Measurements from ENCODE around the gene C14orf132.

The C14orf132 gene

GRCh38 chr14:96134508-96134907 is 95.3 kb downstream of the C14orf132 start:
- H3K79me2 ChIP-seq (ENCODE audit: insufficient read depth, low read depth): no peaks in the 10 kb centered on the region
- H3K4me3 ChIP-seq (IDR thresholded peaks at IDR 0.05; ENCODE audit: insufficient read depth, low read depth, low read length): no peak overlapping the region
- H3K4me1 ChIP-seq (ENCODE audit: low read depth, poor library complexity, severe bottlenecking): no peaks in the 10 kb centered on the region
- TF ChIP-seq, protein P1, sequence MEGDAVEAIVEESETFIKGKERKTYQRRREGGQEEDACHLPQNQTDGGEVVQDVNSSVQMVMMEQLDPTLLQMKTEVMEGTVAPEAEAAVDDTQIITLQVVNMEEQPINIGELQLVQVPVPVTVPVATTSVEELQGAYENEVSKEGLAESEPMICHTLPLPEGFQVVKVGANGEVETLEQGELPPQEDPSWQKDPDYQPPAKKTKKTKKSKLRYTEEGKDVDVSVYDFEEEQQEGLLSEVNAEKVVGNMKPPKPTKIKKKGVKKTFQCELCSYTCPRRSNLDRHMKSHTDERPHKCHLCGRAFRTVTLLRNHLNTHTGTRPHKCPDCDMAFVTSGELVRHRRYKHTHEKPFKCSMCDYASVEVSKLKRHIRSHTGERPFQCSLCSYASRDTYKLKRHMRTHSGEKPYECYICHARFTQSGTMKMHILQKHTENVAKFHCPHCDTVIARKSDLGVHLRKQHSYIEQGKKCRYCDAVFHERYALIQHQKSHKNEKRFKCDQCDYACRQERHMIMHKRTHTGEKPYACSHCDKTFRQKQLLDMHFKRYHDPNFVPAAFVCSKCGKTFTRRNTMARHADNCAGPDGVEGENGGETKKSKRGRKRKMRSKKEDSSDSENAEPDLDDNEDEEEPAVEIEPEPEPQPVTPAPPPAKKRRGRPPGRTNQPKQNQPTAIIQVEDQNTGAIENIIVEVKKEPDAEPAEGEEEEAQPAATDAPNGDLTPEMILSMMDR (conservative IDR thresholded peaks at IDR 0.05; ENCODE audit: low read depth, low read length): no peak
- no peak overlapping the region for H2AFZ ChIP-seq (ENCODE audit: low read depth)
- no peak overlapping the region for H3K9ac ChIP-seq
- H4K20me1 ChIP-seq (ENCODE audit: insufficient read depth): no peaks in the 10 kb centered on the region
- no peak overlapping the region for H3K27ac ChIP-seq
- no peak overlapping the region for H3K4me2 ChIP-seq
- H3K27me3 ChIP-seq (ENCODE audit: insufficient read depth, low read depth): no peaks in the 10 kb centered on the region
- no peaks in the 10 kb centered on the region for H3K36me3 ChIP-seq (ENCODE audit: insufficient read depth)

DNA sequence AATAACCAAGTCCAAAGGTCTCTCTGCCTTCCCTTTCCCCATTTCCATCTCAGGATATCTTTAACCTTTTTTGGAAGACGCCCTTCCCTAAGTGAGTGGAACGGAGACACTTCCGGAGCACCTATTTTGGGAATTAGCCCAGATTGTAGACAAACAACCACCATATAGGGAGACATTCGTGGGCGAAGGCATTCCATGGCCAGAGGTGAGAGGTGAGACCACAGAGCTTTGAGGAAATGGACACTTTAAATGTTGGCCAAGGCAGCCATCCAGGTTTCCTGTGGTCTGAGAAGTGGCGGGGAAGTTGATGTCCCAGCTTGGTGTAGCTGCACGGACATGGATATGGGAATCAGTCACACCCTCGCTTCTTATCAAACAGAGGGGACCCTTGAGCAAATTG is 96.1 kb downstream of the C14orf132 start:
- no peak overlapping the region for H2AFZ ChIP-seq (ENCODE audit: low read depth)
- no peak overlapping the region for H3K4me3 ChIP-seq (IDR thresholded peaks at IDR 0.05; ENCODE audit: insufficient read depth, low read depth, low read length)
- no peaks in the 10 kb centered on the region for H3K36me3 ChIP-seq (ENCODE audit: insufficient read depth)
- H4K20me1 ChIP-seq (ENCODE audit: insufficient read depth): no peaks in the 10 kb centered on the region
- TF ChIP-seq, protein P1 (conservative IDR thresholded peaks at IDR 0.05; ENCODE audit: low read depth, low read length): no peak
- H3K4me1 ChIP-seq (ENCODE audit: low read depth, poor library complexity, severe bottlenecking): no peaks in the 10 kb centered on the region
- no peaks in the 10 kb centered on the region for H3K27me3 ChIP-seq (ENCODE audit: insufficient read depth, low read depth)
- no peak overlapping the region for H3K27ac ChIP-seq
- no peak overlapping the region for H3K4me2 ChIP-seq
- H3K9ac ChIP-seq: no peak overlapping the region
- H3K79me2 ChIP-seq (ENCODE audit: insufficient read depth, low read depth): no peaks in the 10 kb centered on the region

DNA sequence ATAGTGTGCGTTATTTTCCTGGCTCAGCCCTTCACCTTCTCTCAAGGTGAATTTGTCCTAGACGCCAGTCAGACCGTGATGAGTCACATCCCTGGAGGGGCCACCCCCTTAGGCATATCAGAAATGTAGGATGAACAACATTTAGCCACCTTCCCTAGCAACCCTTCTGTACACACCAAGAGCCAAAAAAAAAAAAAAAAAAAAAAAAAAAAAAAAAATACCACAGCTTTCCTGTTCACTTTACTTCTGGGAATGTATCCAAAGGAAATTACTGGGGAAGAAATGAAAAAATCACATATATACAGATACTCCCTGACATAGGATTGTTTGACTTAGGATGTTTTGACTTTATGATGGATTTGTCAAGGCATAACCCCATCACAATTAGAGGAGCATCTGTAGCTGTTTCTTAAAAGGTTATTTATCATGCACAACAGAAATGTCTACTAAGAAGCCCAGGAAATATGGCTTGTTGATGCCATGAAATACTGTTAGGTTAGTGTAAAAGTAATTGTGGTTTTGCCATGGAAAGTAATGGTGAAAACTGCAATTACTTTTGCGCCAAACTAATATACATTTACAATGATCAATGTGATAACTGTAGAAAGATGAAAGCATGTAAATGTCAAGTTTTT is 97.3 kb downstream of the C14orf132 start:
- TF ChIP-seq, protein P1 (conservative IDR thresholded peaks at IDR 0.05; ENCODE audit: low read depth, low read length): no peak
- Histone ChIP-seq H3K4me3 (IDR thresholded peaks at IDR 0.05; ENCODE audit: insufficient read depth, low read depth, low read length) (no peak overlapping the region), H4K20me1 (ENCODE audit: insufficient read depth) (no peaks in the 10 kb centered on the region), H3K9ac (no peak overlapping the region), H2AFZ (ENCODE audit: low read depth) (no peak overlapping the region), H3K4me2 (no peak overlapping the region), H3K36me3 (ENCODE audit: insufficient read depth) (no peaks in the 10 kb centered on the region), H3K27ac (no peak overlapping the region), H3K79me2 (ENCODE audit: insufficient read depth, low read depth) (no peaks in the 10 kb centered on the region), H3K27me3 (ENCODE audit: insufficient read depth, low read depth) (no peaks in the 10 kb centered on the region), H3K4me1 (ENCODE audit: low read depth, poor library complexity, severe bottlenecking) (no peaks in the 10 kb centered on the region)

GRCh38 chr14:96138241-96138640 is 99.1 kb downstream of the C14orf132 start:
- TF ChIP-seq, protein P1 (conservative IDR thresholded peaks at IDR 0.05; ENCODE audit: low read depth, low read length): no peak
- H2AFZ ChIP-seq (ENCODE audit: low read depth): no peak overlapping the region
- H3K79me2 ChIP-seq (ENCODE audit: insufficient read depth, low read depth): no peaks in the 10 kb centered on the region
- H3K4me1 ChIP-seq (ENCODE audit: low read depth, poor library complexity, severe bottlenecking): no peaks in the 10 kb centered on the region
- no peak overlapping the region for H3K9ac ChIP-seq
- no peak overlapping the region for H3K4me2 ChIP-seq
- no peak overlapping the region for H3K4me3 ChIP-seq (IDR thresholded peaks at IDR 0.05; ENCODE audit: insufficient read depth, low read depth, low read length)
- H3K27ac ChIP-seq: no peak overlapping the region
- H4K20me1 ChIP-seq (ENCODE audit: insufficient read depth): no peaks in the 10 kb centered on the region
- no peaks in the 10 kb centered on the region for H3K27me3 ChIP-seq (ENCODE audit: insufficient read depth, low read depth)
- H3K36me3 ChIP-seq (ENCODE audit: insufficient read depth): no peaks in the 10 kb centered on the region

Data from KMS-11 (cell line).